Measurements from ENCODE around the gene NABP1. TPM values are rescaled to one million over a fixed set of nuclear protein-coding genes. Genes with fewer than 3 reads are reported as not detected.

NABP1 gene
- total and polyA plus RNA-seq, 10 of the 15 experiments (the other 5 are each of a cell fraction or from before 2014, with no cell fraction given), result 22.9 to 65.7 (median 39.9) TPM

DNA sequence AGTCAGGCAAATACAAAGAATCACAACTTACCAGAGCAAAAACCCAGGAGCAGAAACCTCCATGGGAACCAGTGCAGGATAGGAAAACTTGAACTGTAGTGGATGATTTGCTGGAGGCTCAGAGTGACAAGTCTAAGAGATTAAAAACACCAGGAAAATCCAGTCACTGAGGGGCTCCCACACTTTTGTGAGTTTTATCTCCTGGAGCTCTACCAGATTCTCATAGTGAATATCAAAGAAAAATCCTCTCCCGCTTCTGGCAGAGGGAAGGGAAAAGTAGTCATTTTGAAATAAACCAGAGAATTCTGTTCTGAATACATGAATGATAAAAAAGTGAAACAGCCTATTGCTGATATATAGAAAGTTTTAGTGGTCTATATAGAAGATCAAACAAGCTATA, 23.1 kb downstream of the NABP1 start (continued):
- TF ChIP-seq GATAD2B (conservative IDR thresholded peaks at IDR 0.05; ENCODE audit: low read depth) (no peak), DPF2 (IDR thresholded peaks at IDR 0.05) (no peak), SMAD1 (IDR thresholded peaks at IDR 0.05; ENCODE audit: low read depth, partially characterized antibody) (no peak), YBX1 (IDR thresholded peaks at IDR 0.05) (no peak), NFYB (IDR thresholded peaks at IDR 0.05; ENCODE audit: insufficient read depth, low read depth, low read length) (no peak), LARP7 (IDR thresholded peaks at IDR 0.05) (no peak)

DNA sequence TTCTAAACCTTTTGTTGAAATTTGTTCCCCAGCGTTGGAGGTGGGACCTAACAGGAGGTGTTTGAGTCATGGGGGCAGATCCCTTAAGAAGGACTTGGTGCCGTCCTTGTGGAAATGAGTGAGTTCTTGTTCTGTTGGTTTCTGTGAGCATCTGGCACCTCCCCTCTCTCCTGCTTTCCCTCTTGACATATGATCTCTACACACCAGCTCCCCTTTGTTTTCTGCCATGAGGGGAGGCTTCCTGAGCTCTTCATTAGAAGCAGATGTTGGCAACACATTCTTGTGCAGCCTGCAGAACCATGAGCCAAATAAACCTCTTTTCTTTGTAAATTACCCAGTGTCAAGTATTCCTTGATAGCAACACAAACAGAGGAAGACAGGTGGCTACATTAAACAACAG, 23.8 kb downstream of the NABP1 start:
- in situ Hi-C loops (cut with MboI), result no loop called here
- H2AFZ ChIP-seq (ENCODE audit: control insufficient read depth, low read depth, low read length), result no peak overlapping the region
- no peak overlapping the region for H3K4me3 ChIP-seq
- no peak overlapping the region for H3K27ac ChIP-seq (ENCODE audit: control insufficient read depth, insufficient read depth)
- no peak overlapping the region for H3K9ac ChIP-seq (ENCODE audit: control insufficient read depth, insufficient read depth, low read length)
- no peak overlapping the region for H3K4me2 ChIP-seq (ENCODE audit: control insufficient read depth, insufficient read depth)
- POLR2A ChIA-PET, result interaction anchor here (0.9 kb wide), 1 partner anchor 11 kb away, joined by 4 read pairs; no protein-coding TSS in a partner anchor
- no TSS peak for BruUV-seq (replicated peaks)
- no peaks in the 10 kb centered on the region for H3K79me2 ChIP-seq (ENCODE audit: control insufficient read depth, insufficient read depth, low read length)
- H3K27me3 ChIP-seq (replicated peaks in 1 of 2; ENCODE audit: control insufficient read depth in 2 of 2, insufficient read depth in 2 of 2, low read length in 1 of 2), result no peaks in the 10 kb centered on the region
- ATAC-seq (no peak), DNase-seq (ENCODE audit: low read depth, low spot score) (no peak), FAIRE-seq (no peak)
- no peaks in the 10 kb centered on the region for H3K4me1 ChIP-seq (ENCODE audit: control insufficient read depth, insufficient read depth, low read length)
- TF ChIP-seq MEF2A (IDR thresholded peaks at IDR 0.05; ENCODE audit: insufficient read depth, low read depth, low read length) (no peak), TCF3 (IDR thresholded peaks at IDR 0.05; ENCODE audit: borderline replicate concordance, insufficient read depth, low read depth, low read length) (no peak), MTA3 (IDR thresholded peaks at IDR 0.05; ENCODE audit: borderline replicate concordance, low read length) (no peak), RAD21 (IDR thresholded peaks at IDR 0.05; ENCODE audit: insufficient read depth, low read depth, low read length) (no peak)
- TF ChIP-seq, protein P1, sequence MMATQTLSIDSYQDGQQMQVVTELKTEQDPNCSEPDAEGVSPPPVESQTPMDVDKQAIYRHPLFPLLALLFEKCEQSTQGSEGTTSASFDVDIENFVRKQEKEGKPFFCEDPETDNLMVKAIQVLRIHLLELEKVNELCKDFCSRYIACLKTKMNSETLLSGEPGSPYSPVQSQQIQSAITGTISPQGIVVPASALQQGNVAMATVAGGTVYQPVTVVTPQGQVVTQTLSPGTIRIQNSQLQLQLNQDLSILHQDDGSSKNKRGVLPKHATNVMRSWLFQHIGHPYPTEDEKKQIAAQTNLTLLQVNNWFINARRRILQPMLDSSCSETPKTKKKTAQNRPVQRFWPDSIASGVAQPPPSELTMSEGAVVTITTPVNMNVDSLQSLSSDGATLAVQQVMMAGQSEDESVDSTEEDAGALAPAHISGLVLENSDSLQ (IDR thresholded peaks at IDR 0.05), result no peak
- TF ChIP-seq, protein P2, sequence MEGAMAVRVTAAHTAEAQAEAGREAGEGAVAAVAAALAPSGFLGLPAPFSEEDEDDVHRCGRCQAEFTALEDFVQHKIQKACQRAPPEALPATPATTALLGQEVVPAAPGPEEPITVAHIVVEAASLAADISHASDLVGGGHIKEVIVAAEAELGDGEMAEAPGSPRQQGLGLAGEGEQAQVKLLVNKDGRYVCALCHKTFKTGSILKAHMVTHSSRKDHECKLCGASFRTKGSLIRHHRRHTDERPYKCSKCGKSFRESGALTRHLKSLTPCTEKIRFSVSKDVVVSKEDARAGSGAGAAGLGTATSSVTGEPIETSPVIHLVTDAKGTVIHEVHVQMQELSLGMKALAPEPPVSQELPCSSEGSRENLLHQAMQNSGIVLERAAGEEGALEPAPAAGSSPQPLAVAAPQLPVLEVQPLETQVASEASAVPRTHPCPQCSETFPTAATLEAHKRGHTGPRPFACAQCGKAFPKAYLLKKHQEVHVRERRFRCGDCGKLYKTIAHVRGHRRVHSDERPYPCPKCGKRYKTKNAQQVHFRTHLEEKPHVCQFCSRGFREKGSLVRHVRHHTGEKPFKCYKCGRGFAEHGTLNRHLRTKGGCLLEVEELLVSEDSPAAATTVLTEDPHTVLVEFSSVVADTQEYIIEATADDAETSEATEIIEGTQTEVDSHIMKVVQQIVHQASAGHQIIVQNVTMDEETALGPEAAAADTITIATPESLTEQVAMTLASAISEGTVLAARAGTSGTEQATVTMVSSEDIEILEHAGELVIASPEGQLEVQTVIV (IDR thresholded peaks at IDR 0.05; ENCODE audit: borderline replicate concordance, partially characterized antibody), result no peak
- H3K9me3 ChIP-seq (replicated peaks; ENCODE audit: control insufficient read depth, insufficient read depth, low read length), result no peaks in the 10 kb centered on the region; the same call in 2 of the 3 replicates
- 100% methylated on average over 2 of the region's 2 CpGs for WGBS (ENCODE audit: insufficient coverage, insufficient replicate concordance, low lambda C conversion rate, missing lambda C conversion rate)
- H4K20me1 ChIP-seq (ENCODE audit: control insufficient read depth, insufficient read depth), result no peaks in the 10 kb centered on the region
- intact Hi-C loops (cut with micrococcal nuclease; ENCODE audit: unreplicated experiment), result loop anchor here (10.0 kb wide), 1 partner anchor 463 kb away; no protein-coding TSS in a partner anchor
- RAD21 ChIA-PET (ENCODE audit: unreplicated experiment), result interaction anchor here (0.8 to 1.4 kb wide), 2 partner anchors 58 to 133 kb away, joined by 3 read pairs; no protein-coding TSS in a partner anchor
- CTCF ChIA-PET, result interaction anchor here (1.2 kb wide), 2 partner anchors 10 to 15 kb away, joined by 3 read pairs; no protein-coding TSS in a partner anchor
- SMC1A ChIA-PET (ENCODE audit: uncharacterized antibody, unreplicated experiment), result interaction anchor here (0.6 to 1.4 kb wide), 9 partner anchors 10 to 849 kb away, joined by 3 to 8 read pairs (median 3); no protein-coding TSS in a partner anchor
- H3K36me3 ChIP-seq (ENCODE audit: control insufficient read depth in 2 of 2, insufficient read depth in 2 of 2, low read length in 1 of 2), result no peaks in the 10 kb centered on the region
